ENCODE measurements around the gene ELMO1.

The ELMO1 gene

DNA sequence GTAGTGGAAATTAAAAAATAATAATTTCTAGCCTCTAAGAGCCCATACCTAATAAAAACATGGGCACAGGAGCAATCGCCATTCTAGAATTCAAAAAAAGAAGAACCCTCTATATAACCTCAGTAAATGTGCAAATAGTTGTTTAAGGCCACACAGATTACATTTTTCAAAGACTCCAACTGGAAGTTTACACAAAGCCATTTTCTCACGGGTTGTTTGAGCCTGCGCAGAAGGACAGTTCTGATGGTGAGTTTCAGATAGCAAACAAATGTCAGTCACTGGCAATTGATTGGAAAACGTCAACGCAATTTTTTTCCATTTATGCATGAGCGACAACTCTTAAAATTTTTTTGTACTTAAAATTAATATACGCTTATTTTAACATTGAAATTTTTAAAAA lies 23.0 kb upstream of the ELMO1 start:
- DNase-seq, result no peak

DNA sequence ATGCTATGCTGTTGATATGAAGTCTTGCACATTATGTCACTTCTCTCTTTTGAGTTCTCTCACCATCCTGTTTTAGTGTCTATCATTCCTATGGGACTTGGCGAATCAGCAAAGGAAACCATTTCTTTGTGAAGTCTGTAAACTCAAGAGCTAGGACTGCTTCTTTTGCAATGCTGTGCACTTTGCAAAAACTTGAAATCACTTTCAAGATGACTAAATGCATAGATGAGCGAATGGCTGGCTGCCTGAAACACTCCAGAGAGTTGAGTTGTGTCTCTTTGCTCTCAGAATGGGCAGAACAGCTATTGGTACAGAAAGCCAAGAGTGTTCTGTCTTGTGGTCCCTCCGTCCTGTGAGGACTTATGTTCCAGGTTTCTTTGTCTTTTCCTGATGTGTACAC lies 18.3 kb upstream of the ELMO1 start:
- DNase-seq, result no peak

DNA sequence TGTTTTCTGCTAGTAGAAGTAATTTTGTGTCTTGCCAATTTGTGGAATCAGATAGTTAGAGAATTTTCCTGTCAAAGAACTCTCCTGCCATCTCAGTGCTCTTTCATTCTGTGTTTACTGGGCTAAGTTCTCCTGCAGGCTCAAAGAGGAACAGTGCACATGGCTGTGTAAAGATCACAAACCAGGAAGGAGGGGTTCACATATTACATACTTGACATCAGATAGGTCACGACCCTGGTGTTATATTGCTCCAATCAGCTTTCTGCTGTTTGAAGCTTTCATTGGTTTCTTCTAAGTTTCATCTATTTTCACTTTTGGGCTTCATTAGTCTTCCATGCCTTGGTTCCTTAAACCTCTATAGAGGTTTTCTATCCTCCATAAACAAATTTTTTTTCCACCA lies 13.5 kb upstream of the ELMO1 start:
- no peak for DNase-seq

DNA sequence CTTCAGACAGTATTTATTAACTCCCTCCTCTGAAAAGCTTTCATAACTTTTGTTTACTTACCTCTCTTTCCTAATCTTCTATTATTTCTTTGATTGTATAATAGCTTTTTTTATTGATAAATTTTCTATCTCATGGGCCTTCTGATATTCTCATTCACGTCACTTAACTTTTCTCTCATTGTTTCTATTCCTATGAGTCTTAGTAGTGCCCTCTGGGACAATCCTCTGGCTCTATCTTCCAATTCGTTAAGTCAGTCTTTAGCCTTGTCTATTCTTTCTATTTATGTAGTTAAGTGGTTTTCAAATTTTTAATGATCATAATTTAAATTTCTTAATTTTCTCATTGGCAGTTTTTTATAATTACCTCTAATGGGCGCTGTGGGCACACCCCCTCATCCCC lies 6.4 kb upstream of the ELMO1 start:
- no peak for DNase-seq

DNA sequence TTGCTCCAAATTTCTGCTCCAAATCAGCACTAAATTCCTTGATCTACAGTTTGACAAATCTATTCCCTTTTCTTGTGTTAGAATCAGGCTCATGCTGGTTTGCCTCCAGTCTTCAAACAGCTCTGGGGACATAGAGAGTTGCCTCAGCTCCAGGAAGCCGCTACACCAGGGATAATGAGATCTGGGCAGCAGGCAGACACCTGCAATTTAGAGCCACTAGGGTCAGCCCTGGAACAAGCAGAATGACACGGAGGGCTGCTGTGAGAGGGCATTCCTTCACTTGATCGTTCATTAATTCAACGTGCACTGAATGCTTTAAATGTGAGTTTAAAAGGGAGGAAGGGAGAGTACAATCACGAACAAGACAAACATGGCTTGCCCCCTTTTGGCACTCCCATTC lies 3.7 kb upstream of the ELMO1 start:
- DNase-seq, result no peak

DNA sequence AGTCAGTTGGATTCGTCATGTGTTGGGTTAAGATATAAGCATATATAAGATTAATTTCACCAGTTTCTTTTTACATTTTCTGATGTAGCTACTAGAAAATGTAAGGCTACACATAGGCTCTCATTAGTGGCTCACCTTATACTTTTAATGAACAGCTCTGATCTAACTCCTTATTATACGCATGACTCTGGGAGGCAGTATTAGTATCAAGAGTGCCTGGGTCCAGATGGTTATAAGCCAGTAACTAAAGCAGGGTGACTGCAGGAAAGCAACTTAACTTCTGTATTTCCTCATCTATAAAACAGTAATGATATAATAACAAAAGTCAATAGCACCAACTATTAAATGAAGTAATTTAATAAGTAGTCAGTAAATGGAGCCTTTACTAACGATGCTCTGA lies 1.4 kb upstream of the ELMO1 start:
- DNase-seq, result no peak

DNA sequence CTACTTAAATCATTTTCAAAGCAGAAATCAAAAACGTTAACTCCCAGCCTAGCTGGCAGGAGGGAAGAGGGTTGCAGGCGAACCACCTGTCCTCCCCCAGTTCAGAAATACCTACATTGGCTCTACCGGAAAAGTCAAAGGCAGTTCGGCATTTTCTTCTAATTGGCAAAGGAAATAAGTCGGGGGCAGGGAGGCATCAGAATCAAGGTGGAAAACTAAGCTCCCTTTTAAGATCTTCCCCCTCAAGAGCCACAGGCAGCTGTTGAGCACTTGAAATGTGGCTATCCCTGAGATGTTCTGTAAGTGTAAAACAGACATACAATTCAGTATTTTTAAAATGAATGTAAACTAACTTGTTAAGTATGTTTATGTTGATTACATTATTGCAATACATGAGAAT lies 957 bp upstream of the ELMO1 start:
- DNase-seq, result no peak

DNA sequence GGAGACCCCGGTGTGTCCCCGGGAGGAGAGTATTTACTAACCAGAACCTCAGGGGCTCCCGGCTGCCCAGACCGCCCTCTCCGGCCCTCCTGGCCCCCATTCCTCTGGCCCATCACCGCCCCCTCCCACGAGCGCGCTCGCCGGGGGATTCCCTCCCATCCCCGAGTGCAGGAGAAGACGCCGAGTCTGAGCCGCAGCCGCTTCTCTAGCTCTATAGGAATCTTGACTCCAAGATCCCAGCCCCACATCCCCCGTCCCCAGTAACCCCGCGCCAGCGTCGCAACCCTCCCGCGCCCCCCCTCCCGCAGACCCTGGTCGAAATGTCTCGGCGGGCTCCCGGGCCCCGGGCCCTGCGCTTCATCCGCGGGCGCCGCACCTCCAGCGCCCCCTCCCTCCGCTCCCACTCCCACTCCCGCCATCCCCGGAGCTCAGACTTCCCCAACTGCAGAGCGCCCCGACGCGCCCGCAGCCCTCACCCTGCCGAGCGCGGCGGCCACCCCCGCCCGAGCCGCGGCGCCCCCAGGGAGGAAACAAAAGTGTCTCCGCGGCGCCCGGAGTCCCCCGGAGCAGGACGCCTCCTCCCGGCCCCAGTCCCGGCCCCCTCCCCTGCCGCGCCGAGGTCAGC lies 541 bp downstream of the ELMO1 start:
- no peak for DNase-seq

DNA sequence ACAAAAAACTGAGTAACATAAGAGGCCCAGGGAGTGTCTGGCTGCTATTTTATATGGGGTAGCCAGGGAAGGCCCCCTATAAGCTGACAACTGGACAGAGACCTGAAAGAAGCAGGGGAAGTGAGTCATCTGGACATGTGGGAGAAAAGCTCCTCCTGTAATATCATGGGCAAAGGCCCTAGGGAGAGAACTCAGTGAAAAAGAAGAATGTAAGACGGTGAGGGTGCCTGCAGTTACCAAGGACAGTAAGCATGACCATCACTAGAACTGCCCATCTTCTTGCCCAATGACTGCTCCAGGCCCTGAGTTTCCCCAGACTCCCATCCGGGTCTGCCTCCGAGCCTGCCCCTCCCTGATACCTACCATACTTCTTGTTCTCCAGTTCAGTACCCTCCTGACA lies 2.3 kb downstream of the ELMO1 start:
- no peak for DNase-seq

DNA sequence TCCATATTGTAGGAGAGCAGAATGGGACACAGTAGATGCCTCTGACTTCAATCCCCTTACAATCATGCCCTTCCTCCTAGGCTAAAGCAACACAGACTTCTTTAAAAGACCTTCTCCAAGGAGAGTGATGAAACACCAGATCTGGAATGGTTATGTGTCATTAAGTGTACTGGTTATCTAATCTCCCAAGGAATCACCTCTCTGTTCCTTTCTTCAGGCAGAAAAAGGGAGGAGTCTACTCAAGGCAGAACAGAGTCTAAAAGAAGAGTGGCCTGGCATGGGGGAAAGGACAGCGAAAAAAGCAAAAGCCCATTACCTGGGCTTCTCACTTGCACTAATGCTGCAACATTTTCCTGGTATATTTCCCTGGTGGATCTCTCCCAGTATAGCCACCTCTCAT lies 2.9 kb downstream of the ELMO1 start:
- no peak for DNase-seq

DNA sequence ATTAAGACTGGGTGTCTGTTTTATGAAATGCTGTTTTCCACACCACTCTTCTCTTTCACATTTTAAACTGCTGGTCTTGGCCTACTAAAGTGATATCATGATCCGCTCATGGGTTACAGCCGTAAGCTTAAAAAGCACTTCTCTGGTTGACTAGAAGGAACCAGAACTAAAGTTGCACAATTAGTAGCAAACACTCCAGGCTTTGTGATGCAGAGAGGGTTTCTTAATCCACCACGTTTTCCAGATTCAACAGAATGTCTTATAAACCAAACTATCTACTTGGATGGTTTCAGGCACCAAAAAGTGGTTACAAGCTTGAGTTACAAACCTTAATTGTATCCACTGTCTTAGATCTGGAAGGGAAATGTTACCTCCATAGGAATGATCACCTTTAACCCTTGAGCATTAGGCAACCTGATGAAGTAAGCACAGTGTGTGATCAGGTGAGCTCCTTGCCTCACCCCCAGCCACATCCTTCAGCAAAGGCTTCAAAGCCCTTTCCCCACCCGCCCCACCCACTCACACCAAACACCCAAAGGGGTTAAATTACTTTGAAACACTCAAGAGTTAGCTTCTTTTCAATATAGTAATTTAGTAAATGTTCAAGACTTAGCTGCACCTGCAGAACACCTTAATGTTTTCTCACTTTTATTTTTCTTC lies 3.5 kb downstream of the ELMO1 start:
- no peak for DNase-seq

DNA sequence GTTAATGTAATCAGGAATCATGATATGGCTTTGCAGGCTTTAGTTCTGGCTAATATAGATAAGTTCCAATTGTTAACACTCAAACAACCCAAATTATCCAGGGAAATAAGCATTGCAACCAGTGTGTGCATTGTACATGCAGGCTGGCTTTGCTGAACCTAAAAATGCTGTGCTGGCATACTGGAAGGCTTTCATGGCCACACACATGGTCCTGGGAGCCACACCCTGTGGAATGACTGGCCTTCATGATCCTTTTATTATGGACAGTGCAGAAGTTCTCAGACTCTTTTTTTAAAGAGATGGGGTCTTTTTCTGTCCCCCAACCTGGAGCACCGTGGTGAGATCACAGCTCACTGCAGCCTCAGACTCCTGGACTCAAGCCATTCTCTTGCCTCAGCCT lies 5.0 kb downstream of the ELMO1 start:
- no peak for DNase-seq

DNA sequence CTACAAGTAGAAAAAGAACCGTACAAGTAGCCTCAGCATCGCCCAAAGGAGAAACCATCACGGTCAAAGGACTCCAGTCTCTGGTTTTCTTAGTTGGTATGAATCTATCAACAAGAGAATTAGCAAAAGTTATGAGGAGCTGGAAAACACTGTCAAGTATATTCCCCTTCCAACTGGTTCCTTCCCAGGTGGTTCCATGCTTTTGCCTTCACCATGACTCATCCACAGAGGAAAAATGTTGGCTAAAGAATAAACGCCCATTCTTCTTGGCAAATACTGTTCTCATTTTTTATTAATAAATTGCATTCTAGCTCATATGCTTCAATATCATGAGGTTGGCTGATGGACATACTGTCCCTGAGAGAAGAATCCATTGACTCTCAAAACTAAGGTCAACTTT lies 6.4 kb downstream of the ELMO1 start:
- no peak for DNase-seq

DNA sequence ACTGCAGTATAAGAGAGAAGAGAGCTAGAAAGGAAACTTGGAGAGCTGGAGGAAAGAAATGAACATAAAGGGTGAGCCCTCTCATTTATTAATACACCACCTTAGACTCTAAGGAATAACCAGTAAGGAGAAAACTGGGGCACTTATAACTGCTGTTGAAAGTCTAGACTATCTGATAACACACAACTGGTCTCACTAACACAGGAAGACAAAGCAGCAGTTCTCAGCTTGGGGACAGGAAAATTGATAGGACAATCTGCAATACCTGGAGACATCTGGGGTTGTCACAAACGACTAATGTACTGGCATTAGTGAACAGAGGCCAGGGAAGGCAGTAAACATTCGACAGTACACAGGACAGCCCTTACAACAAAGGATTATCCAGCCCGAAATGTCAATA lies 6.8 kb downstream of the ELMO1 start:
- DNase-seq, result no peak

DNA sequence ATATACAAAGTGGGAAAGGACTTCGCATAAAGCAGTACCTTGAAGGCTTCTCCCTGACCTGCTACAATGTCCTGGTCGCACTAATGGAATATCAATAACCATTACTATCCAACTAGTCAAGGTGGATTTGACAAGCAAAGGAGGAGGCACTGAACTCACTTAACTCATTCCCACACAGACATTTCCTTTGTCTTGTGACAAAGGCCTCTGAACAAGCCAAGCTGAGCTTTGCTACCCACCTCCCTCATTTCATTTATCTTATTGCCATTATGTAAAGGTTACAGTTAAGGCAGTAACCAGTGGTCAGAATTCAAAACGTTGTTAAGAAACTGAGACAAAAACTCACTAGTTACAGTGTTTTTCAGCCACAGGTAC lies 7.3 kb downstream of the ELMO1 start:
- no peak for DNase-seq

DNA sequence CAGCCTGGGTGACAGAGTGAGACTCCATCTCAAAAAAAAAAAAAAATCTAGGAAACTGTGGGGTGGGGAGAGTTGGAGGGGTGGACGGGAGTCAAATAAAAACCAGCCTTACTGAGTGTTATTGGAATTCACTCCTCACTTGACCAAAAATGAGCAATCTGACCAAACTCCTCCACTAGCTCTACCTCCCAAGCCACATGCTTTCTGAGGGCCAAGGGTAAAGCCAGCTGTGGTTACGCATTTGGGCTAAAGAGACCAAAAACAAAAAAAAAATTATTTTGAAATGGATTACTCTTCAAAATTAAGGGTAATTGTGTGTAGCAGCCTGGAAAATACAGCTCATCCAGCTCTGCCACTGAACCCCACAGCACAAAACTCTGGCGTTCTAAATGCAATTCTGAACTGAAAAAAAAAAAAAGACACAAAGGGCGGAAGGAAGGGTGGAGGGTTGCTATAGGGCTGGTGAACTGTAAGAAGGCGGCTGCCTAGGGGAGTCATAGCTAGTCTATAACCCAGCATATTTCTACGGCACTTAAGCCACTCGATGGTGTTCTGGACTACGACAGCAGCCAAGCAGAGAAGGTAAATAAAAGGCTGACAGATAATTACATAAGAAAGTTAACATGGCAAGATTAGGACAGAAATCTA lies 7.8 kb downstream of the ELMO1 start:
- DNase-seq, result no peak

DNA sequence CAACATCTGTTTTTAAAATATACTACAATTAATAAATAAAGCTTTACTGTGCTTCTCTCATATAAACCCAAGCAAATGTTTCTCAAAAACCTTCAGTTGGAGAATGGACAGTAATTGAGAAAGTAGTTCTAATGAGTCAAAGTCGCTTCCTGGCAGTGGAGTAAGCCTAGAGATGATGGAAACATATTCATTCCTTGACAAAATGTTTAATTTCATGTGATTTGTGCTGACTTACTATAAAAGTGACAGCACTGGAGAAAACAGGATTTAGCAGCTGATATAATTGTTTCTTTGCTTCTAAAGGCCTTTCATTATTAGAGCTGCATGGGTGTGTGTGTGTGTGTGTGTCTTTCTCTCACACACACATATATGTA lies 9.0 kb downstream of the ELMO1 start:
- no peak for DNase-seq

DNA sequence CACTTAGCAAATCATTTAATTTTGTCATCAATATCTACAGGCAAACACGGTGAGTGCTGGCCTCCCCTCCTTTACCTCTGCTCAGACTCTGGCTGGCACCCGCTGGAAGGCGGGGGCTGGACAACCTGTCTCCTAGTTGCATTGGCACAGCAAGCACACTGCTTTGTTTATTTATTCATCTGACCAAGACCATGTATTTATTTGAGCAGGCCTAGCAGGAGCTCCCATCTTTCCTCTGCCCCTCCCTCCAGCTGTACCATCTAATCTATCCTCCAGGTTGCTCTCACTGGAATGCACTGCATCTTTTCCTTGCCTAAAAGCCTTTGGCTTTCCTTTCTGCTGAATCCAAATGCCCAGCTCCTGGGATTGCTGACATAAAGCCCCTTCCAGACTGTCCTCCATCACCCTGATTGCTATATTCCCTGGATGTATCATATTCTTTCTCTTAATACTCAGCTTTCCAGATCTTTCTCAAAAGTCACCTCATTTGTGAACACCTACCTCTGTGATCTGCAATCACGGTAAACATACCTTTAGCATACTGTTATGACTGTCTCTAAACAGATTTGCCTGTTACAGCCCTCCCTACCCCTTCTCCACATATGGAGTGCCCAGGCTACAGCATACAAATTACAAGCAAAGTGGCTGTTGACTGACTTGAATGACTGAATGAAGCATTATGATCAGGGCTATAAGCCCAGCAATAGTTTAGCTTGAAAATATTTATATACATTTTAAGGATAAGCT lies 9.6 kb downstream of the ELMO1 start:
- no peak for DNase-seq

DNA sequence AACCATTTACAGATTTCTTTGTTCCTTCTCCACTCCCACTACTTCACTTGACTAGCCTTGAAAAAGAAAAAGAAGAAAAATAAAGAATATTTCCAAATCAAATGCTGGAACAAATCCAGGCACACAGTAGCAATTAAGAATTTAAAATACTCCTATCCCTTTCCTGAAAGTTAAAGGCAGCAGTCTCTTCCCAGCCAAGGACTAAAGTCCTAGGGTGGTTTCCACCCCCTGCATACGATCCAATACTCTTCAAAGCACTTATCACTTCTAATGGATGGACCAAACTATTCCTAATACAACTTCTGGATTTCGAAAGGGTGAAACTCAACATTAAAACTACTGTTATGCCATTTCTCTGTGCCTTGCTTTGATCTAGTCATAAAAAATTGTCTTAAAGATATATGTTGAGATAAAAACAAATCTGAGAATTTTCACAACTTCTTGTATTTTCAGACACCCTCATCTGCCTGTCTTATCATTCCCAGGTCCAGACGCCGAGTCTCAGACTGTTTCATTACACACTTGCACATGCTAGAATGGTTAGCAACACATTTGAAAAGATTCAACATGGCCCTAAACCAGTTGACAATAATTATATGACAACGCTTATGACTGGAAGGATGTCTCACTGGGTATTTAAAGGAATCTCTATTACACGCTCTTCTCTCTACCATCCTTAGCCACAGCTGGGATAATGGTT lies 13.4 kb downstream of the ELMO1 start:
- no peak for DNase-seq

DNA sequence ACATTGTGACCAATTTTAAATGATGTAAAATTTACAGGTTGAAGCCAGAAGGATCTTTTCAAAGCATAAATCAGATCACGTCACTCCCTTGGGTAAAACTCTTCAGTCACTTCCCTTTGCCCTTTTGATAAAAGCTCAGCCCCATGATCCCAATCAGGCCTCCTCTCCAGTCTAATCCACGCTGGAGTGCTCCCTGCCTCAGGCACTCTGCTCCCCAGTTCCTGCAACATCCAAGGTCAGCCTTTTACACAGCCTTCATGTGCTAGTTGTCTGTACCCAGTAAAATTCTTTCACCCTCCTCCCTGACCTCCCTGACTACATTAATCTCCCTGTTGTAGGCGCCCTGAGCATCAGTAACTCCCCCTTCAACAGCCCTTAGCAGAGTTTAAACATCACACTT lies 14.1 kb downstream of the ELMO1 start:
- DNase-seq, result no peak

DNA sequence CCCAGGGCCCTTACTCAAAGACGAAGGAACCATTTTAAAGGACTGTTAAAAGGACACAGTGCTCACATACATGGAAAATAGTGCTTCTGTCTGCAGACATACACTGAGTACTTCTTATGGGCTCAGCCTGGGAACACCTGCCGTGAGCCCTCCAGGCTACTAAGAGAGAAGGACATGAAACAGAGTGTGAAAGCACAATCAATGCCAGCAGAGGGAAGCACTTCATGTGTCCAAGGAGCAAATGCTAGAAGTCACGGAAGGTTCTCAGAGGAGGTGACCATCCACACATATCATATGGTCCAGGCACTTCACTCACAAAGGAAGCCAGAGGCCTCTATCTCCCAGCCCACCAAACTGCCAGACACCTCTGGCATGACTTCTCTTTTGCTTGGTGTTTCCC lies 15.5 kb downstream of the ELMO1 start:
- DNase-seq, result no peak

DNA sequence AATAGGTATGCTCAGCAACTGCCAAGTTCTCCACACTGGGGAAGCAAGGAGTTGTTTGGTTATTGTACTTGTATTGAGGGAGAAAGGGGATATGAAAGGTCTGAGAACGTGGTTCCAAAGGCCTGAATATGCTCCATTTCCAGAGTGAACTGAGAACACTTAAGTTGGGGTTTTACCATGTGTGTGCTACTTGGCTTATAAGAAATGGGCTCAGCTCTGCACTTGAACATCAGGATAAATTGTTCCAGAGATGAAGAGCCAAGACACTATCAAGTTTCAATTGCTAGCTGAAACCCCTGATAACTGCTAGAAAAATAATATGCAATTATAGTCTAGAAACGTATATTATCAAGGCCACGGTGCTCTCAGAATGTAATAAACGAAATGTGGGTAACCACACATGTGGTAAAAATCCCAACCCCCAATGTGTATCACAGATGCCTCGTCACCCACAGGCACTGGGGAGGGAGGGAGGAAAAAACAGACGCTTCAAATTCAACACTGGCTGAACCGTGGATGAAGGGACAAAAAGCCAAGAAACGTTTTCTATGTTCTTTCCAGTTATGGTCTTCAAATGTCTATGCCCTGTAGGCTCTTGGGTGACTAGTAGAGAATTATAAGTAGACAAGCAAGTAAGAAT lies 16.3 kb downstream of the ELMO1 start:
- DNase-seq, result no peak

DNA sequence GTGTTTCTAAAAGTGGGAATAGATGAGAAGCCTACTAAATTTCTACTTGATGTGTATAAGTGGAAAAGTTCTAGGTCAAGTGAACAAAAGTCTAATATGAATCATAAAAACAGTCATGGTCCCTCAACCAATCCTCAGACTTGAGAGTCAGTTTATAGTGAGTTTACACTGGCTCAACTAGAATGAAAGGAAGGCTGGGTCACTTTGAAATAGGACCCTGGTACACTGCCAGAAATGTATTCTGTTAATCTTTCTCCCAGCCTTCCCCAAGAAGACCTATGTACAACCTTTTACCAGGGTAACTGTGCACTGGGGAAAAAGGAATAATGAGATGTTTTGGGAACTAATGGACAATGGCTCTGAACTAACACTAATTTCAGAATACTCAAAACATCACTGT lies 17.3 kb downstream of the ELMO1 start:
- DNase-seq, result no peak

All from right kidney (tissue), 1 donor.